K562 (cell line): Measurements from ENCODE around the gene PLAAT4. TPM values are rescaled to one million over a fixed set of nuclear protein-coding genes. Genes with fewer than 3 reads are reported as not detected.

Experiments used
- CXXC5 ChIP-seq: fragments of 250-450 bp; sonication (Bioruptor Pico); IDR thresholded peaks from 2 replicates; pipeline ENCODE4 v1.8.0; 2022; ENCODE audit warnings: inconsistent platforms, mild to moderate bottlenecking, moderate library complexity
- JUN ChIP-seq, 2 experiments: sonication (generic) in 1 of 2; formaldehyde crosslinking in 1 of 2; IDR thresholded peaks; 2 replicates each; pipeline versions ENCODE4 v1.6.1 to v1.8.0; 2012 to 2022; ENCODE audit warnings: borderline replicate concordance in 2 of 2, mild to moderate bottlenecking in 2 of 2, improper control_type of control experiment in 1 of 2, low read depth in 1 of 2, low read length in 1 of 2, missing genetic modification reagents in 1 of 2
- NBN ChIP-seq: fragments of 450-650 bp; IDR thresholded peaks from 2 replicates; pipeline ENCODE4 v1.6.1; 2016; ENCODE audit warnings: low read depth, mild to moderate bottlenecking
- NFXL1 ChIP-seq: fragments of 450-650 bp; formaldehyde crosslinking; IDR thresholded peaks from 2 replicates; pipeline ENCODE4 v1.4.0; 2021; ENCODE audit warnings: mild to moderate bottlenecking
- PPARD ChIP-seq: fragments of 250-450 bp; sonication (Bioruptor Pico); IDR thresholded peaks from 2 replicates; pipeline ENCODE4 v1.8.0; 2022; ENCODE audit warnings: inconsistent platforms, mild to moderate bottlenecking, moderate library complexity
- RAD51 ChIP-seq: fragments of 450-650 bp; IDR thresholded peaks from 2 replicates; pipeline ENCODE4 v1.7.1; 2016; ENCODE audit warnings: low read depth, mild to moderate bottlenecking, borderline replicate concordance
- RBM34 ChIP-seq: fragments of 200-400 bp; formaldehyde crosslinking; IDR thresholded peaks from 2 replicates; pipeline ENCODE4 v1.6.1; 2018; ENCODE audit warnings: low read length, borderline replicate concordance; ENCODE audit not compliant: insufficient read depth
- SMARCC2 ChIP-seq: fragments of 450-650 bp; IDR thresholded peaks from 2 replicates; pipeline ENCODE4 v1.6.1; 2017; ENCODE audit warnings: antibody characterized with exemption, moderate library complexity, mild to moderate bottlenecking, low read depth
- SREBF1 ChIP-seq: fragments of 150-350 bp; IDR thresholded peaks from 2 replicates; pipeline ENCODE4 v1.6.1; 2014; ENCODE audit warnings: antibody characterized with exemption, low read depth, low read length, borderline replicate concordance
- SRF ChIP-seq, 2 experiments: fragments of 250-450, 450-650 bp in 1 of 2; sonication (Bioruptor Pico) in 1 of 2; sonication (generic) in 1 of 2; formaldehyde crosslinking; IDR thresholded peaks; 2 replicates each; pipeline versions ENCODE4 v1.5.0 to v1.5.1; 2020 to 2022; ENCODE audit warnings: mild to moderate bottlenecking in 1 of 2, missing genetic modification reagents in 1 of 2
- THRAP3 ChIP-seq: fragments of 450-650 bp; IDR thresholded peaks from 2 replicates; pipeline ENCODE4 v1.6.1; 2016; ENCODE audit warnings: mild to moderate bottlenecking, inconsistent platforms, borderline replicate concordance
- WHSC1 ChIP-seq: IDR thresholded peaks from one replicate; pipeline ENCODE4 v1.6.1; 2012; ENCODE audit warnings: low read length, control low read depth, inconsistent platforms
- ZFX ChIP-seq: sonication (generic); formaldehyde crosslinking; IDR thresholded peaks from 2 replicates; pipeline ENCODE4 v1.8.0; 2022; ENCODE audit warnings: mild to moderate bottlenecking, missing genetic modification reagents, moderate library complexity
- ZNF121 ChIP-seq: sonication (generic); formaldehyde crosslinking; conservative IDR thresholded peaks from 2 replicates; pipeline ENCODE4 v1.8.0; 2022; ENCODE audit warnings: missing genetic modification reagents
- ZSCAN29 ChIP-seq: fragments of 450-650 bp; IDR thresholded peaks from 2 replicates; pipeline ENCODE4 v1.6.1; 2017
- polyA plus RNA-seq, 8 experiments: library from polyadenylated mRNA; depleted of rRNA in 4 of 8; stranded (reverse) in 5 of 8; unstranded in 3 of 8; fragments of >200 nt; fragmentation: Nextera tagmentation in 2 of 8; fragmentation: Illumina TruSeq in 1 of 8; extraction: Ambion mirVana in 2 of 8; extraction: Trizol in 1 of 8; gene quantifications; 2 replicates each; pipeline versions ENCODE4 v1.2.1 to v1.2.3, GENCODE V29; 2011 to 2014; ENCODE audit warnings: inconsistent platforms in 1 of 8, missing spikeins in 1 of 8
- total RNA-seq, 7 experiments: library from RNA; depleted of rRNA in 6 of 7; stranded (reverse); fragments of >200 nt in 6 of 7; fragmentation: Illumina TruSeq in 2 of 7; extraction: Trizol in 2 of 7; gene quantifications; 2 replicates each; pipeline versions ENCODE4 v1.2.1 to v1.2.3, GENCODE V29; 2011 to 2021; ENCODE audit warnings: low replicate concordance in 1 of 7
- TF ChIP-seq, protein P1 (sequence below): sonication (generic); formaldehyde crosslinking; IDR thresholded peaks from 2 replicates; pipeline ENCODE4 v1.8.0; 2023; ENCODE audit warnings: mild to moderate bottlenecking, missing genetic modification reagents
- TF ChIP-seq, protein P2 (sequence below): fragments of 450-650 bp; IDR thresholded peaks from 2 replicates; pipeline ENCODE4 v1.6.1; 2016; ENCODE audit warnings: mild to moderate bottlenecking
- TF ChIP-seq, protein P3 (sequence below), 3 experiments: IDR thresholded peaks in 2 of 3; conservative IDR thresholded peaks in 1 of 3; 2 replicates each; pipeline ENCODE4 v1.5.1; 2011 to 2012; ENCODE audit warnings: low read length in 3 of 3, mild to moderate bottlenecking in 3 of 3, control low read depth in 2 of 3, improper control_type of control experiment in 1 of 3, inconsistent platforms in 1 of 3, low read depth in 1 of 3, mixed read lengths in 1 of 3, moderate library complexity in 1 of 3; ENCODE audit not compliant: insufficient read depth in 2 of 3

The PLAAT4 gene
- total and polyA plus RNA-seq, 9 of the 15 experiments (the other 6 are each of a cell fraction or from before 2014, with no cell fraction given) = 0.54 to 3.0 (median 1.3) TPM; not detected in 1

DNA sequence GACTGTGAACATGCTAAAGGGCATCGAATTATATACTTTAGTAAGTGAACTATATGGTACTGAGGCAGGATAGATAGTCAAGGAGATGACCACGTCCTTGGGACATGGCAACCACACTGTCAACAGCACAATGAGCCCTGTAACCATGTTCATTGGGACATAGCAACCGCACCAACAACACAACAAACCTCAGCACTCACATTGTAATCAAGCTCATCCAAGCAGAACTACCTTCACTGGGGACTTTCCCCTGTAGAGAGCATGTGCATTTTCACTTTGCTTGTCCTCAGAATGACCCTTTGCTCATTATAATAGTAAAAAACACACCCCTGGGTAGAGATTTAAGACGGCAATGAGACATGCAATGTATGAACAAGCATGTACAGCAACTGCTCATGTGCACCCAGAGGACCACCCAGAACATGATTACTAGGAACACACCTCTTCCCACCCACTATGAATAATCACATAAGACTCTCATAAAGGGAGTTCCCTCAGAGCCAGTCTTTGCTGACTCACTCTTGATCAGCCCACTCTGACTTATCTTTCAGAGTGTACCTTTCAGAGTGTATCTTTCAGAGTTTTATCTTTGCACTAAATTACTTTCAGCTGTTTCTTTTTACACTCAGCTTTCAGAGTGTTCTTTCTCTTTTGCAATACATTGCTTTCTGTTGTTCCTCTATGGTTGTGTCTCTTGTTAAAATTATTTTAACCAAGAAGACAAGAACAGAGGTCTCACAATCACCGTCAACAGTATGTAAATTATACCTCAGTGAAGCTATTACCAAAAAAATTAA lies 30.6 kb downstream of the PLAAT4 start (continued):
- no peak for TF ChIP-seq RBM34
- peak; percentile 69; the same call in 1 of the 2 replicates for TF ChIP-seq SREBF1
- TF ChIP-seq PPARD (CRISPR knock-in tag) = no peak
- peak; percentile 90; the same call in 1 of the 2 replicates for TF ChIP-seq SMARCC2
- TF ChIP-seq, protein P1, sequence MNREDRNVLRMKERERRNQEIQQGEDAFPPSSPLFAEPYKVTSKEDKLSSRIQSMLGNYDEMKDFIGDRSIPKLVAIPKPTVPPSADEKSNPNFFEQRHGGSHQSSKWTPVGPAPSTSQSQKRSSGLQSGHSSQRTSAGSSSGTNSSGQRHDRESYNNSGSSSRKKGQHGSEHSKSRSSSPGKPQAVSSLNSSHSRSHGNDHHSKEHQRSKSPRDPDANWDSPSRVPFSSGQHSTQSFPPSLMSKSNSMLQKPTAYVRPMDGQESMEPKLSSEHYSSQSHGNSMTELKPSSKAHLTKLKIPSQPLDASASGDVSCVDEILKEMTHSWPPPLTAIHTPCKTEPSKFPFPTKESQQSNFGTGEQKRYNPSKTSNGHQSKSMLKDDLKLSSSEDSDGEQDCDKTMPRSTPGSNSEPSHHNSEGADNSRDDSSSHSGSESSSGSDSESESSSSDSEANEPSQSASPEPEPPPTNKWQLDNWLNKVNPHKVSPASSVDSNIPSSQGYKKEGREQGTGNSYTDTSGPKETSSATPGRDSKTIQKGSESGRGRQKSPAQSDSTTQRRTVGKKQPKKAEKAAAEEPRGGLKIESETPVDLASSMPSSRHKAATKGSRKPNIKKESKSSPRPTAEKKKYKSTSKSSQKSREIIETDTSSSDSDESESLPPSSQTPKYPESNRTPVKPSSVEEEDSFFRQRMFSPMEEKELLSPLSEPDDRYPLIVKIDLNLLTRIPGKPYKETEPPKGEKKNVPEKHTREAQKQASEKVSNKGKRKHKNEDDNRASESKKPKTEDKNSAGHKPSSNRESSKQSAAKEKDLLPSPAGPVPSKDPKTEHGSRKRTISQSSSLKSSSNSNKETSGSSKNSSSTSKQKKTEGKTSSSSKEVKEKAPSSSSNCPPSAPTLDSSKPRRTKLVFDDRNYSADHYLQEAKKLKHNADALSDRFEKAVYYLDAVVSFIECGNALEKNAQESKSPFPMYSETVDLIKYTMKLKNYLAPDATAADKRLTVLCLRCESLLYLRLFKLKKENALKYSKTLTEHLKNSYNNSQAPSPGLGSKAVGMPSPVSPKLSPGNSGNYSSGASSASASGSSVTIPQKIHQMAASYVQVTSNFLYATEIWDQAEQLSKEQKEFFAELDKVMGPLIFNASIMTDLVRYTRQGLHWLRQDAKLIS (CRISPR knock-in tag) = 0 out of 2 replicates have a peak, but pooled peaks have one; percentile 1
- TF ChIP-seq RAD51 = no peak
- peak; percentile 60 for TF ChIP-seq JUN (IDR thresholded peaks at IDR 0.05; ENCODE audit: borderline replicate concordance, low read depth, low read length)
- TF ChIP-seq JUN (CRISPR knock-in tag; IDR thresholded peaks at IDR 0.05; ENCODE audit: borderline replicate concordance) = no peak
- TF ChIP-seq, protein P2, sequence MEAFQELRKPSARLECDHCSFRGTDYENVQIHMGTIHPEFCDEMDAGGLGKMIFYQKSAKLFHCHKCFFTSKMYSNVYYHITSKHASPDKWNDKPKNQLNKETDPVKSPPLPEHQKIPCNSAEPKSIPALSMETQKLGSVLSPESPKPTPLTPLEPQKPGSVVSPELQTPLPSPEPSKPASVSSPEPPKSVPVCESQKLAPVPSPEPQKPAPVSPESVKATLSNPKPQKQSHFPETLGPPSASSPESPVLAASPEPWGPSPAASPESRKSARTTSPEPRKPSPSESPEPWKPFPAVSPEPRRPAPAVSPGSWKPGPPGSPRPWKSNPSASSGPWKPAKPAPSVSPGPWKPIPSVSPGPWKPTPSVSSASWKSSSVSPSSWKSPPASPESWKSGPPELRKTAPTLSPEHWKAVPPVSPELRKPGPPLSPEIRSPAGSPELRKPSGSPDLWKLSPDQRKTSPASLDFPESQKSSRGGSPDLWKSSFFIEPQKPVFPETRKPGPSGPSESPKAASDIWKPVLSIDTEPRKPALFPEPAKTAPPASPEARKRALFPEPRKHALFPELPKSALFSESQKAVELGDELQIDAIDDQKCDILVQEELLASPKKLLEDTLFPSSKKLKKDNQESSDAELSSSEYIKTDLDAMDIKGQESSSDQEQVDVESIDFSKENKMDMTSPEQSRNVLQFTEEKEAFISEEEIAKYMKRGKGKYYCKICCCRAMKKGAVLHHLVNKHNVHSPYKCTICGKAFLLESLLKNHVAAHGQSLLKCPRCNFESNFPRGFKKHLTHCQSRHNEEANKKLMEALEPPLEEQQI = 0 out of 2 replicates have a peak, but pooled peaks have one; percentile 16
- no peak for TF ChIP-seq SRF (CRISPR knock-in tag; IDR thresholded peaks at IDR 0.05)
- no peak; the same call in none of the 2 replicates for TF ChIP-seq NBN
- no peak for TF ChIP-seq WHSC1
- no peak for TF ChIP-seq ZNF121 (CRISPR knock-in tag)
- TF ChIP-seq ZFX (CRISPR knock-in tag) = no peak
- no peak for TF ChIP-seq ZSCAN29
- TF ChIP-seq THRAP3 = no peak
- TF ChIP-seq, protein P3, sequence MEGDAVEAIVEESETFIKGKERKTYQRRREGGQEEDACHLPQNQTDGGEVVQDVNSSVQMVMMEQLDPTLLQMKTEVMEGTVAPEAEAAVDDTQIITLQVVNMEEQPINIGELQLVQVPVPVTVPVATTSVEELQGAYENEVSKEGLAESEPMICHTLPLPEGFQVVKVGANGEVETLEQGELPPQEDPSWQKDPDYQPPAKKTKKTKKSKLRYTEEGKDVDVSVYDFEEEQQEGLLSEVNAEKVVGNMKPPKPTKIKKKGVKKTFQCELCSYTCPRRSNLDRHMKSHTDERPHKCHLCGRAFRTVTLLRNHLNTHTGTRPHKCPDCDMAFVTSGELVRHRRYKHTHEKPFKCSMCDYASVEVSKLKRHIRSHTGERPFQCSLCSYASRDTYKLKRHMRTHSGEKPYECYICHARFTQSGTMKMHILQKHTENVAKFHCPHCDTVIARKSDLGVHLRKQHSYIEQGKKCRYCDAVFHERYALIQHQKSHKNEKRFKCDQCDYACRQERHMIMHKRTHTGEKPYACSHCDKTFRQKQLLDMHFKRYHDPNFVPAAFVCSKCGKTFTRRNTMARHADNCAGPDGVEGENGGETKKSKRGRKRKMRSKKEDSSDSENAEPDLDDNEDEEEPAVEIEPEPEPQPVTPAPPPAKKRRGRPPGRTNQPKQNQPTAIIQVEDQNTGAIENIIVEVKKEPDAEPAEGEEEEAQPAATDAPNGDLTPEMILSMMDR (IDR thresholded peaks at IDR 0.05 in 2 of 3, conservative IDR thresholded peaks at IDR 0.05 in 1 of 3; ENCODE audit: insufficient read depth in 2 of 3, low read depth in 1 of 3, low read length in 3 of 3) = no peak
- no peak for TF ChIP-seq NFXL1 (CRISPR knock-in tag)
- peak; percentile 46 for TF ChIP-seq CXXC5 (CRISPR knock-in tag)
